Loucy (cell line): ENCODE results near the gene PCNX4.

ENCODE experiments used
- CTCF ChIP-seq: fragments of 200-600 bp; sonication (generic); conservative IDR thresholded peaks from 2 replicates; pipeline ENCODE4 v1.5.1; 2014; ENCODE audit warnings: mild to moderate bottlenecking, antibody characterized with exemption, low read length
- EZH2phosphoT487 ChIP-seq: fragments of 200-600 bp; IDR thresholded peaks from 2 replicates; pipeline ENCODE4 v1.6.1; 2018; ENCODE audit warnings: antibody characterized with exemption, mild to moderate bottlenecking, moderate library complexity, borderline replicate concordance

DNA sequence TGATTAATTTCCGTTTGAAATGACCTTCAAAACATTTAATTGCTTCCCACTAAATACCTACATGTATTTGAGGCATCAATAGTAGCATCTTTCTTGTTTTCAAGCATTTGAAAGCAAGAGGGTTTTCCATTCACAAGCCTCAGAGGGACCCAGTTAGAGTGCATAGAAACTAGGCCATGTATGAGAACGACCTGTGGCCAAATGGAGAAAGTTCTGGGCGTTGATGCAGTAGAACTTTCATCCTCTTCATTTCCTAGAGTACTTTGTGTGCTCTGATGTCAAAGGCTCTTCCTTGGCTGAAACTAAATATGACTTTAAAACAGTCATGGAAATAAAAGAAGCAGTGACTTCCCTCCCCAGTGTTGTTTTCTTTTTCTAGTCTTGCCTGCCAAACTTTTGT is 74.4 kb downstream of the PCNX4 start:
- TF ChIP-seq CTCF (no peak), EZH2phosphoT487 (no peak)
